IPS-18a (cell line): ENCODE results near the gene TBC1D7.

Source experiments
- H3K27ac ChIP-seq: one replicate; pipeline ENCODE4 v1.5.1; 2013; ENCODE audit warnings: low read length
- H3K27me3 ChIP-seq: one replicate; pipeline ENCODE4 v1.6.1; 2013; ENCODE audit warnings: mild to moderate bottlenecking, low read length; ENCODE audit not compliant: control insufficient read depth, insufficient read depth
- H3K36me3 ChIP-seq: one replicate; pipeline ENCODE4 v1.6.1; 2013; ENCODE audit warnings: low read depth, low read length; ENCODE audit not compliant: control insufficient read depth
- H3K4me1 ChIP-seq: one replicate; pipeline ENCODE4 v1.6.1; 2013; ENCODE audit warnings: low read depth, low read length; ENCODE audit not compliant: control insufficient read depth
- H3K4me3 ChIP-seq: one replicate; pipeline ENCODE4 v1.5.1; 2013; ENCODE audit warnings: low read length
- H3K9ac ChIP-seq: one replicate; pipeline ENCODE4 v1.6.1; 2013; ENCODE audit warnings: mild to moderate bottlenecking, low read length, moderate library complexity
- H3K9me3 ChIP-seq: one replicate; pipeline ENCODE4 v1.6.1; 2013; ENCODE audit warnings: low read depth, low read length; ENCODE audit not compliant: control insufficient read depth

The TBC1D7 gene

DNA sequence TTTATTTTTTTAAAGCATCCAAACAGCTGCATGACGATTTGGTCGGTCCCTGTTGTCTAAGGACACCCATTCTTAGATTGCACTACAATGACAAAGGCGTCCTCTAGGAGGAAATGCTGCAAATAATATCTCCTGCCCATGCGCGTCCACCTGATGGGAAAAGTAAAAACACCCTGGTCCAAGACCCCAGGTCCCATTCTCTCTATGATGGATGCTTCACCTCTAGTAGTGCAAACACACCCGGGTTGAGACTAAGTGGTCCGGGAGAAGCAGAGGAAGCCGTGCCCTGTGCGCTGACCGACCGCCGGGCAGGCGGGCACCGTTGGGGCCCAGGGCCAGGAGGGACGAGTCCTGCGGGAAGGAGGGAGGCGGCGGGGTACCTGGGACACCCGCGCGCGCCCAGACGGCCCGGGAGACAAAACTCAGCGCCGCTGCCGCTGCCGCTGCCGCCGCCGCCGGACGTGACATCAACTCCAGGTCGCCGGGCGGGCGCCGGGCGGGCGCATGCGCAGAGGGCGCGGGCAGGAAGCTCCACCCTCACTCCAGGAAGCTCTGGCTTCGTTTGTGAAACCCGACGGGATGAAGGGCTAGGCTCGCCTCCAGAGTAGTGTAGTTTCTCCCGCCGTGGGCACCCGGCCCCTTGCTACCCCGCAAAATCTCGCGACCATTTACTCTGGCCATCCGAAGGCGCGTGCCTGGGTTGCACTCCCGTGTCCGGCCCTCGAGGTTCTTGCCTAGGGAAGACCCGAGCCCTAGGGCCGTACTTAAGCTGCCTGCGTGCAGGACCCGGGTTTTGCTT, at the start of gene TBC1D7:
TSS of gene TBC1D7 (minus strand) at position 462 of the 799 bp plus-strand sequence. CDS start 1,639 bp downstream, outside the sequence.
- Histone ChIP-seq H3K27me3 (no peaks in the 10 kb centered on the region), H3K27ac (peak within 1 kb of the TSS; percentile 91), H3K4me1 (peaks cover 10% of the 10 kb centered on the region), H3K9me3 (no peaks in the 10 kb centered on the region), H3K4me3 (peak within 1 kb of the TSS; percentile 81), H3K36me3 (peaks cover 16% of the 10 kb centered on the region), H3K9ac (peak within 1 kb of the TSS; percentile 94)

DNA sequence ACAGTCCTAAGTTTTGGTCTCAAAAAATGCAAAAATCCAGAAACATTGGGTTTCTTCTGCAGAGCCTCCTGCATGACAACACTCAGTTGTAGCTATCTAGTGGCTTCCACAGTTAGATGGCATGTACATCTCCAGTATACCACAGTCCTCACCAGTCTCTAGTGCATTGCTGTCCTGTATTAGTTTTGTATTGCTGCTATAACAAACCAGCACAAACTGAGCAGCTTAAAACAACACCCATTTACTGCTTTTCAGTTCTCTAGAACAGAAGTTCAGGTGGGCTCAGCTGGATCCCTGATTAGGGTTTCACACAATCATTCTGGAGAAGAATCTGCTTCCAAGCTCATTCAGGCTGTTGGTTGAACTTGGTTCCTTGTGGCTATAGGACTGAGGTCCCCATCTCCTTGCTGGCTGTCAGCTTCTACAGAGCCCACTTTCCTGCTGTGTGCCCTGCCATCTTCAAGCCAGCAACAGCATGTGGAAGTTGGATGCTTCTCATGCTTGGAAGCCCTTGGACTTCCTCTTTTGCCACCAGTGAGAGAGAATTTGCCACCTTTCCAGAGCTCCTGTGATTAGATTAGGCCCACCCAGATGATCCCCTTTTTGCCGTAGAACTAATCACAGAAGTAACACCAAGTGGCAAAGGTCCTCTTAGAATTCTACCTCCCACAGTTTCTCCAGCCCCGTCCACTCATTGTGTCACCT, 48.9 kb upstream of the TBC1D7 start:
- no peak overlapping the region for H3K27ac ChIP-seq

DNA sequence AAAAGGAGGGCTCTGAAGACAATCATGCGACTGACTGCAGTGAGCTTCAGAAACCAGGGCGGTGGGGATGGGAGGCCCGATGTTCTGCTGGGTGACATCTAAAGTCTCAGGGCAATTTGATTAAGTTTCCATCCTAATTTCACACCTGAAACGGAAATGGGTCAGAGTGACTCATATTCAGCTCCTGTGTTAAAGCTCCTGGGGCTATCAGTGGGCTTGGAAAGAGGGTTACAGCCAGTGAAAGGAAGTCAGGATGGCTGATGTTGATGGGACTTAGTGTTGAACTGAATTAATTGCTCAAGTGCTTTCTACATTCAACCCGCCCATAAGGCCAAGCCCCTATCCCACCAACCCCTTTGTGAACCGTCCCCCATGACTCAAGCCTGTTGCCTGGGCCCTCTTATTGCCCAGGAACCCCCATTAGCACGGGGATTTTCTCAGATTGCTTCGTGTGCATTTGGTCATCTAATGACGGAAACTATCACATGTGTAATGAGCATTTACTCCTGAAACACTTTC, 47.1 kb upstream of the TBC1D7 start:
- Histone ChIP-seq H3K4me1 (peaks cover 2% of the 10 kb centered on the region), H3K36me3 (no peaks in the 10 kb centered on the region), H3K9me3 (no peaks in the 10 kb centered on the region), H3K4me3 (no peak overlapping the region), H3K27me3 (no peaks in the 10 kb centered on the region), H3K9ac (no peak overlapping the region), H3K27ac (no peak overlapping the region)

More for the DNA sequence above, 48.9 kb upstream of the TBC1D7 start:
- Histone ChIP-seq H3K4me1 (peaks cover 10% of the 10 kb centered on the region), H3K9me3 (no peaks in the 10 kb centered on the region), H3K4me3 (no peak overlapping the region), H3K9ac (no peak overlapping the region), H3K27me3 (no peaks in the 10 kb centered on the region), H3K36me3 (no peaks in the 10 kb centered on the region)

- no peak overlapping the region for H3K4me3 ChIP-seq
- no peaks in the 10 kb centered on the region for H3K36me3 ChIP-seq
- no peak overlapping the region for H3K27ac ChIP-seq
- H3K9me3 ChIP-seq: no peaks in the 10 kb centered on the region
- H3K9ac ChIP-seq: no peak overlapping the region
- no peaks in the 10 kb centered on the region for H3K27me3 ChIP-seq
- H3K4me1 ChIP-seq: no peaks in the 10 kb centered on the region
These were observed 45.6 kb upstream of the TBC1D7 start for GRCh38 chr6:13373919-13374318.

GRCh38 chr6:13373488-13373886, 45.1 kb upstream of the TBC1D7 start:
- Histone ChIP-seq H3K4me1 (no peaks in the 10 kb centered on the region), H3K9ac (no peak overlapping the region), H3K4me3 (no peak overlapping the region), H3K9me3 (no peaks in the 10 kb centered on the region), H3K27ac (no peak overlapping the region), H3K27me3 (no peaks in the 10 kb centered on the region), H3K36me3 (no peaks in the 10 kb centered on the region)

GRCh38 chr6:13372688-13373487, 44.6 kb upstream of the TBC1D7 start:
- H3K4me3 ChIP-seq: no peak overlapping the region
- no peak overlapping the region for H3K9ac ChIP-seq
- peaks cover 5% of the 10 kb centered on the region for H3K4me1 ChIP-seq
- H3K9me3 ChIP-seq: no peaks in the 10 kb centered on the region
- H3K27me3 ChIP-seq: no peaks in the 10 kb centered on the region
- no peaks in the 10 kb centered on the region for H3K36me3 ChIP-seq
- no peak overlapping the region for H3K27ac ChIP-seq

GRCh38 chr6:13372076-13372475, 43.7 kb upstream of the TBC1D7 start:
- Histone ChIP-seq H3K9ac (no peak overlapping the region), H3K27ac (no peak overlapping the region), H3K9me3 (no peaks in the 10 kb centered on the region), H3K27me3 (no peaks in the 10 kb centered on the region), H3K36me3 (no peaks in the 10 kb centered on the region), H3K4me1 (peaks cover 12% of the 10 kb centered on the region), H3K4me3 (no peak overlapping the region)

DNA sequence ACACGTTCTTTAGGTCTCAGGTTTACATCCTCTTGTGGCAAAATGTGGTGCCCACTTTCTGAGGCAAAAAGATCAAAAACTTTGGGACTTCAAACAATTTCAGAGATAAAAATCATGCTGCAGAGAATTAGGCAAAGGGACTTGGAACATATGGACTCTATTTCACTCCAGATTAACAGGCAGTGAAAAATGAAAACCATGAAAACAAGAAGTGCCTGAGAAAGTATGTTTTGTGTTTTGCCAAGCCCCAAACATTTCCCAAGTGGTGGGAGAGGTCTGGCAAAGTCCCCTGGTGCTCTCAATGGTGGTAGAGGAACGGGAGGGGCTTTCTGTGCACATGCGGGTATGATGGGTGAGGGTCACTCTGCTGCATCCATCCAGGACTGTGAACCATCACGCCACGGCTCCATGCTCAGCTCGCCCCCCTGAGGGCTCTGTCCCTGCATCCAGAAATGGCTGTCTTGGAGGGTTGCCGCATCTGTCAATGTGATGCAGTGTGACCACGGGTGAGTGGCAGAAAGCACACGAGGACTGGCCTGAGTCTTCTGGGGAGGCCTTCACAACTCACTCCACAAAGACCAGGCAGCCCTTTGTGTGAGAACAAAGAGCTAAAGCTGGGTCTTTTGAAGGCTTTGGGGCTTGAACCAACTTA, 43.2 kb upstream of the TBC1D7 start:
- no peaks in the 10 kb centered on the region for H3K9me3 ChIP-seq
- H3K4me1 ChIP-seq: peaks cover 14% of the 10 kb centered on the region
- no peak overlapping the region for H3K4me3 ChIP-seq
- no peak overlapping the region for H3K9ac ChIP-seq
- H3K27me3 ChIP-seq: no peaks in the 10 kb centered on the region
- H3K27ac ChIP-seq: no peak overlapping the region
- H3K36me3 ChIP-seq: no peaks in the 10 kb centered on the region

- Histone ChIP-seq H3K27ac (no peak overlapping the region), H3K36me3 (no peaks in the 10 kb centered on the region), H3K4me3 (no peak overlapping the region), H3K9me3 (no peaks in the 10 kb centered on the region), H3K27me3 (no peaks in the 10 kb centered on the region), H3K9ac (no peak overlapping the region), H3K4me1 (peaks cover 14% of the 10 kb centered on the region)
These were observed 42.3 kb upstream of the TBC1D7 start for GRCh38 chr6:13370623-13371022.

- Histone ChIP-seq H3K27me3 (no peaks in the 10 kb centered on the region), H3K36me3 (no peaks in the 10 kb centered on the region), H3K4me3 (no peak overlapping the region), H3K27ac (no peak overlapping the region), H3K4me1 (peaks cover 14% of the 10 kb centered on the region), H3K9ac (no peak overlapping the region), H3K9me3 (no peaks in the 10 kb centered on the region)
These were observed 41.3 kb upstream of the TBC1D7 start for GRCh38 chr6:13369591-13369990.

DNA sequence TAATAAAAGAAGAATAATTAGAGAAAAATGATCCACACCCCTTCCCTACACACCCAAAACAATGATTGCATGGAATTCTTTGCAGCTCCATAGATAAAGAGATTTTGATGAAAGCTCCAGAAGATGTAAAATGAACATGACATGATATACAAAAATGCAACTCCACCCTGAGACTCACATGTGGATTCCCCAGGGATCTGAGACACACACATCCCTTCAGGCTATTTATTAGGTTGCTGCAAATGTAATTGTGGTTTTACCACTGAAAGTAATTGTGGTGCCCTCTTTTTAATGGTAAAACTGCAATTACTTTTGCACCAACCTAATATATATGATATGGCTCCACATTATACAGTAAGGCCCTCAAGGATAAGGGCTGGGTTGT, 40.4 kb upstream of the TBC1D7 start:
- no peaks in the 10 kb centered on the region for H3K27me3 ChIP-seq
- no peaks in the 10 kb centered on the region for H3K36me3 ChIP-seq
- peaks cover 14% of the 10 kb centered on the region for H3K4me1 ChIP-seq
- H3K27ac ChIP-seq: no peak overlapping the region
- no peak overlapping the region for H3K4me3 ChIP-seq
- H3K9ac ChIP-seq: no peak overlapping the region
- no peaks in the 10 kb centered on the region for H3K9me3 ChIP-seq
